HEK293 (cell line): ENCODE measurements around the gene RBM18.
A peak's percentile ranks its signal among the peaks of the same experiment; 100 is the strongest.

Experiments used
- CTCF ChIA-PET: fragments of 350-600 bp; formaldehyde crosslinking; extraction: SDS; loops from one replicate; lab custom pipeline; 2021; ENCODE audit warnings: antibody characterized with exemption; lab: Yijun Ruan, JAX
- POLR2A ChIA-PET: fragments of 300-600 bp; formaldehyde crosslinking; extraction: SDS; loops from one replicate; lab custom pipeline; 2020; ENCODE audit warnings: antibody characterized with exemption, inconsistent platforms; lab: Yijun Ruan, JAX
- H3K27ac ChIP-seq: fragments of 200-500 bp; sonication (Bioruptor generic); 2 replicates; pipeline ENCODE4 v1.5.1; 2014; ENCODE audit warnings: low read depth, low read length, control low read depth, inconsistent platforms; ENCODE audit errors: extremely low read depth
- H3K36me3 ChIP-seq, 2 experiments: fragments of 200-500 bp in 1 of 2; sonication (Bioruptor generic) in 1 of 2; 1 replicate in 1 of 2; 2 replicates in 1 of 2; pipeline ENCODE4 v1.5.1; 2014 to 2017; ENCODE audit warnings: inconsistent platforms in 2 of 2, low read length in 2 of 2; ENCODE audit not compliant: control insufficient read depth in 2 of 2, insufficient read depth in 1 of 2
- H3K4me1 ChIP-seq: fragments of 200-500 bp; sonication (Bioruptor generic); 2 replicates; pipeline ENCODE4 v1.5.1; 2014; ENCODE audit warnings: mild to moderate bottlenecking, low read length, inconsistent platforms; ENCODE audit not compliant: control insufficient read depth, insufficient read depth
- H3K4me3 ChIP-seq: 2 replicates; pipeline ENCODE4 v1.5.1; 2011; ENCODE audit warnings: low read depth, mild to moderate bottlenecking, control low read depth, low read length, moderate library complexity
- H3K9me3 ChIP-seq: fragments of 200-500 bp; sonication (Bioruptor generic); 2 replicates; pipeline ENCODE4 v1.5.1; 2014; ENCODE audit warnings: low read depth, low read length, inconsistent platforms; ENCODE audit not compliant: control insufficient read depth, insufficient read depth
- CTCF ChIP-seq: fragments of 450-650 bp; formaldehyde crosslinking; IDR thresholded peaks from 2 replicates; pipeline ENCODE4 v1.5.1; 2016; ENCODE audit warnings: missing biosample characterization, missing genetic modification characterization
- GFI1B ChIP-seq: fragments of 450-650 bp; formaldehyde crosslinking; IDR thresholded peaks from 2 replicates; pipeline ENCODE4 v1.5.1; 2016; ENCODE audit warnings: missing biosample characterization, missing genetic modification characterization
- GLI4 ChIP-seq: fragments of 450-650 bp; formaldehyde crosslinking; IDR thresholded peaks from 2 replicates; pipeline ENCODE4 v1.5.1; 2016; ENCODE audit warnings: missing biosample characterization, missing genetic modification characterization
- MEIS1 ChIP-seq: sonication (generic); formaldehyde crosslinking; IDR thresholded peaks from 2 replicates; pipeline ENCODE4 v1.8.1; 2022; ENCODE audit warnings: missing genetic modification reagents, mild to moderate bottlenecking, borderline replicate concordance
- MYNN ChIP-seq: fragments of 450-650 bp; formaldehyde crosslinking; IDR thresholded peaks from 2 replicates; pipeline ENCODE4 v1.5.1; 2016; ENCODE audit warnings: missing biosample characterization, missing genetic modification characterization, borderline replicate concordance
- PBX3 ChIP-seq: sonication (generic); formaldehyde crosslinking; IDR thresholded peaks from 2 replicates; pipeline ENCODE4 v1.8.1; 2022; ENCODE audit warnings: mild to moderate bottlenecking, moderate library complexity, missing genetic modification reagents
- RBAK ChIP-seq: fragments of 450-650 bp; formaldehyde crosslinking; IDR thresholded peaks from 2 replicates; pipeline ENCODE4 v1.5.1; 2016; ENCODE audit warnings: missing biosample characterization, missing genetic modification characterization
- SCRT1 ChIP-seq: fragments of 450-650 bp; formaldehyde crosslinking; IDR thresholded peaks from 2 replicates; pipeline ENCODE4 v1.5.1; 2016; ENCODE audit warnings: missing biosample characterization, missing genetic modification characterization, borderline replicate concordance
- SETDB1 ChIP-seq: IDR thresholded peaks from one replicate; pipeline ENCODE4 v1.6.1; 2017; ENCODE audit warnings: mild to moderate bottlenecking, low read length, moderate library complexity, mixed read lengths; ENCODE audit not compliant: insufficient read length
- SP7 ChIP-seq: fragments of 450-650 bp; formaldehyde crosslinking; IDR thresholded peaks from 2 replicates; pipeline ENCODE4 v1.5.1; 2016; ENCODE audit warnings: missing biosample characterization, missing genetic modification characterization
- TSHZ1 ChIP-seq: fragments of 450-650 bp; formaldehyde crosslinking; IDR thresholded peaks from 2 replicates; pipeline ENCODE4 v1.5.1; 2016; ENCODE audit warnings: missing biosample characterization, missing genetic modification characterization, borderline replicate concordance
- YY1 ChIP-seq: fragments of 450-650 bp; formaldehyde crosslinking; IDR thresholded peaks from 2 replicates; pipeline ENCODE4 v1.5.1; 2018; ENCODE audit warnings: missing biosample characterization, missing genetic modification characterization
- ZNF10 ChIP-seq: fragments of 450-650 bp; formaldehyde crosslinking; IDR thresholded peaks from 2 replicates; pipeline ENCODE4 v1.5.1; 2017; ENCODE audit warnings: missing biosample characterization, missing genetic modification characterization
- ZNF121 ChIP-seq: fragments of 450-650 bp; formaldehyde crosslinking; IDR thresholded peaks from 2 replicates; pipeline ENCODE4 v1.5.1; 2016; ENCODE audit warnings: missing biosample characterization, missing genetic modification characterization
- ZNF148 ChIP-seq: fragments of 450-650 bp; formaldehyde crosslinking; IDR thresholded peaks from 2 replicates; pipeline ENCODE4 v1.5.0; 2017; ENCODE audit warnings: missing biosample characterization, missing genetic modification characterization, borderline replicate concordance
- ZNF174 ChIP-seq: fragments of 450-650 bp; formaldehyde crosslinking; IDR thresholded peaks from 2 replicates; pipeline ENCODE4 v1.5.0; 2017; ENCODE audit warnings: missing biosample characterization, mild to moderate bottlenecking, missing genetic modification characterization
- ZNF202 ChIP-seq: fragments of 450-650 bp; formaldehyde crosslinking; IDR thresholded peaks from 2 replicates; pipeline ENCODE4 v1.5.1; 2016; ENCODE audit warnings: missing biosample characterization, missing genetic modification characterization, borderline replicate concordance
- ZNF398 ChIP-seq: fragments of 450-650 bp; formaldehyde crosslinking; IDR thresholded peaks from 2 replicates; pipeline ENCODE4 v1.5.1; 2017; ENCODE audit warnings: missing biosample characterization, missing genetic modification characterization
- ZNF416 ChIP-seq: fragments of 450-650 bp; formaldehyde crosslinking; IDR thresholded peaks from 2 replicates; pipeline ENCODE4 v1.5.1; 2016; ENCODE audit warnings: missing biosample characterization, missing genetic modification characterization
- ZNF423 ChIP-seq: fragments of 450-650 bp; formaldehyde crosslinking; IDR thresholded peaks from 2 replicates; pipeline ENCODE4 v1.5.1; 2016; ENCODE audit warnings: missing biosample characterization, missing genetic modification characterization
- ZNF426 ChIP-seq: fragments of 450-650 bp; formaldehyde crosslinking; IDR thresholded peaks from 2 replicates; pipeline ENCODE4 v1.5.1; 2017; ENCODE audit warnings: missing biosample characterization, missing genetic modification characterization, mild to moderate bottlenecking, inconsistent platforms, moderate library complexity
- ZNF501 ChIP-seq: fragments of 450-650 bp; formaldehyde crosslinking; IDR thresholded peaks from 2 replicates; pipeline ENCODE4 v1.5.1; 2016; ENCODE audit warnings: missing biosample characterization, missing genetic modification characterization
- ZNF521 ChIP-seq: fragments of 450-650 bp; formaldehyde crosslinking; IDR thresholded peaks from 2 replicates; pipeline ENCODE4 v1.5.1; 2017; ENCODE audit warnings: missing biosample characterization, mild to moderate bottlenecking, missing genetic modification characterization
- ZNF560 ChIP-seq: fragments of 450-650 bp; formaldehyde crosslinking; IDR thresholded peaks from 2 replicates; pipeline ENCODE4 v1.5.1; 2017; ENCODE audit warnings: missing biosample characterization, missing genetic modification characterization, borderline replicate concordance
- ZNF600 ChIP-seq: fragments of 450-650 bp; formaldehyde crosslinking; IDR thresholded peaks from 2 replicates; pipeline ENCODE4 v1.5.1; 2016; ENCODE audit warnings: missing biosample characterization, missing genetic modification characterization
- ZSCAN23 ChIP-seq: fragments of 450-650 bp; formaldehyde crosslinking; IDR thresholded peaks from 2 replicates; pipeline ENCODE4 v1.5.1; 2016; ENCODE audit warnings: missing biosample characterization, missing genetic modification characterization
- ZSCAN30 ChIP-seq: fragments of 450-650 bp; IDR thresholded peaks from 2 replicates; pipeline ENCODE4 v1.5.1; 2018; ENCODE audit warnings: missing biosample characterization, mild to moderate bottlenecking, missing genetic modification characterization, moderate library complexity

The RBM18 gene

GRCh38 chr9:122264360-122265148 lies at the start of gene RBM18, which contains the start of gene MRRF:
Gene RBM18 (minus strand): TSS chr9:122264840. CDS start chr9:122261492, 3,348 bp downstream.
Gene MRRF (plus strand): TSS chr9:122264882. CDS start chr9:122270892, 6,010 bp downstream.
- peaks cover 0 to 23% of the 10 kb centered on the region in 2 experiments for H3K36me3 ChIP-seq
- H3K4me3 ChIP-seq, result peak within 1 kb of the TSS; percentile 89
- no peaks in the 10 kb centered on the region for H3K9me3 ChIP-seq
- peak within 1 kb of the TSS; percentile 56; the same call in 1 of the 2 replicates for H3K27ac ChIP-seq
- peaks cover 4% of the 10 kb centered on the region for H3K4me1 ChIP-seq
- CTCF ChIA-PET, result interaction anchor here (0.6 to 5.3 kb wide), 15 partner anchors 9 to 1064 kb away, joined by 3 to 19 read pairs (median 4); no protein-coding TSS in a partner anchor
- POLR2A ChIA-PET, result interaction anchor here (0.6 to 1.9 kb wide), 13 partner anchors 8 to 889 kb away, joined by 3 to 8 read pairs (median 4); partner anchors contain the start of genes LHX6 and RABGAP1
- peak; percentile 88 for TF ChIP-seq SCRT1 (tag by site-specific recombination)
- TF ChIP-seq YY1, result no peak; the same call in 1 of the 2 replicates
- TF ChIP-seq ZNF501 (tag by site-specific recombination), result peak; percentile 92
- TF ChIP-seq ZNF398, result no peak
- TF ChIP-seq ZNF10 (tag by site-specific recombination), result no peak
- no peak for TF ChIP-seq ZNF416 (tag by site-specific recombination)
- TF ChIP-seq SP7 (tag by site-specific recombination), result peak; percentile 73
- no peak for TF ChIP-seq ZNF600 (tag by site-specific recombination)
- TF ChIP-seq GLI4 (tag by site-specific recombination), result no peak
- 0 out of 2 replicates have a peak, but pooled peaks have one; percentile 19 for TF ChIP-seq MYNN
- no peak for TF ChIP-seq RBAK (tag by site-specific recombination)
- no peak for TF ChIP-seq TSHZ1 (tag by site-specific recombination)
- no peak for TF ChIP-seq ZNF423 (tag by site-specific recombination)
- TF ChIP-seq SETDB1, result no peak
- no peak for TF ChIP-seq ZSCAN23 (tag by site-specific recombination)
- TF ChIP-seq ZNF174 (tag by site-specific recombination), result no peak
- TF ChIP-seq ZNF121 (tag by site-specific recombination), result no peak
- TF ChIP-seq GFI1B (tag by site-specific recombination), result no peak
- no peak for TF ChIP-seq ZNF148 (tag by site-specific recombination)
- TF ChIP-seq CTCF (tag by site-specific recombination), result no peak
- no peak for TF ChIP-seq ZNF202 (tag by site-specific recombination)
- TF ChIP-seq ZNF521, result no peak
- no peak for TF ChIP-seq ZNF560 (tag by site-specific recombination)
- no peak for TF ChIP-seq ZNF426 (tag by site-specific recombination)
- peak; percentile 82; the same call in 1 of the 2 replicates for TF ChIP-seq PBX3
- no peak for TF ChIP-seq MEIS1
- peak; percentile 36; the same call in 1 of the 2 replicates for TF ChIP-seq ZSCAN30
